Esophagus muscularis mucosa (tissue), 4 donors: ENCODE results near the gene FBXO2. TPM values are rescaled to one million over a fixed set of nuclear protein-coding genes. Genes with fewer than 3 reads are reported as not detected.

Experiments
- DNase-seq: peaks from one replicate; pipeline ENCODE4 v3.0.0-alpha.2; 2017; ENCODE audit errors: extremely low spot score
- H3K27ac ChIP-seq, 4 donors: fragments of 200-600 bp; sonication (generic); replicated peaks in 1 of 4; 1 replicate in 3 of 4; 2 replicates in 1 of 4; pipeline ENCODE4 v1.5.1; 2016 to 2019; ENCODE audit warnings: mild to moderate bottlenecking in 1 of 4
- H3K27me3 ChIP-seq, 4 donors: fragments of 200-600 bp; sonication (generic); one replicate each; pipeline versions ENCODE4 v1.5.1 to v1.6.0; 2016 to 2019
- H3K36me3 ChIP-seq, 4 donors: fragments of 200-600 bp; sonication (generic); one replicate each; pipeline ENCODE4 v1.5.1; 2016 to 2019
- H3K4me1 ChIP-seq, 4 donors: fragments of 200-600 bp; sonication (generic); one replicate each; pipeline ENCODE4 v1.5.1; 2016 to 2019
- H3K4me3 ChIP-seq, 4 donors: fragments of 200-600 bp; sonication (generic); 1 replicate in 2 of 4; 2 replicates in 2 of 4; pipeline ENCODE4 v1.5.1; 2016 to 2019; ENCODE audit warnings: mild to moderate bottlenecking in 4 of 4, moderate library complexity in 1 of 4
- H3K9me3 ChIP-seq, 4 donors: fragments of 200-600 bp; sonication (generic); 1 replicate in 3 of 4; 2 replicates in 1 of 4; pipeline ENCODE4 v1.5.1; 2016 to 2019
- EP300 ChIP-seq: sonication (generic); formaldehyde crosslinking; IDR thresholded peaks from one replicate; pipeline ENCODE4 v1.6.1; 2017; ENCODE audit warnings: antibody characterized with exemption
- POLR2A ChIP-seq: fragments of 450-650 bp; IDR thresholded peaks from one replicate; pipeline ENCODE4 v1.6.1; 2017; ENCODE audit warnings: antibody characterized with exemption, moderate library complexity, mild to moderate bottlenecking, low read depth
- POLR2AphosphoS5 ChIP-seq, 2 donors: sonication (generic); formaldehyde crosslinking; IDR thresholded peaks; one replicate each; pipeline ENCODE4 v1.6.1; 2017; ENCODE audit warnings: antibody characterized with exemption in 2 of 2
- WGBS: methylation state at CpG from one replicate; pipeline ENCODE4 v1.1.5; 2018; 5-methylcytosine and 5-hydroxymethylcytosine counted together
- intact Hi-C: fragments of 100-400 bp; cut with DNase I; formaldehyde crosslinking; loops from one replicate; pipeline ENCODE4 v1.15.1; 2023
- total RNA-seq, 4 donors: library from RNA; depleted of rRNA; stranded (reverse); fragments of >200 nt; gene quantifications; one replicate each; pipeline versions ENCODE4 v1.1.0 to v1.2.1, GENCODE V29; 2016
- TF ChIP-seq, protein P1 (sequence below), 3 experiments: fragments of 200-600 bp in 2 of 3; fragments of 450-650 bp in 1 of 3; sonication (generic) in 2 of 3; IDR thresholded peaks; one replicate each; pipeline ENCODE4 v1.5.1; 2017 to 2019; ENCODE audit warnings: antibody characterized with exemption in 3 of 3, mild to moderate bottlenecking in 2 of 3, moderate library complexity in 1 of 3

The FBXO2 gene
- total RNA-seq, 4 donors from 2014 or later, result 3.1 to 12.0 (median 8.3) TPM

GRCh38 chr1:11617314-11617713 lies 36.9 kb downstream of the FBXO2 start:
- Histone ChIP-seq H3K36me3 (no peaks in the 10 kb centered on the region), H3K4me3 (no peak overlapping the region), H3K4me1 (no peaks in the 10 kb centered on the region), H3K27me3 (peaks cover 0 to 70% (median 0%) of the 10 kb centered on the region in 4 donors), H3K27ac (no peak overlapping the region), H3K9me3 (no peaks in the 10 kb centered on the region)
- DNase-seq, result no peak
- TF ChIP-seq POLR2AphosphoS5 (IDR thresholded peaks at IDR 0.05) (no peak), EP300 (no peak), POLR2A (no peak)
- TF ChIP-seq, protein P1, sequence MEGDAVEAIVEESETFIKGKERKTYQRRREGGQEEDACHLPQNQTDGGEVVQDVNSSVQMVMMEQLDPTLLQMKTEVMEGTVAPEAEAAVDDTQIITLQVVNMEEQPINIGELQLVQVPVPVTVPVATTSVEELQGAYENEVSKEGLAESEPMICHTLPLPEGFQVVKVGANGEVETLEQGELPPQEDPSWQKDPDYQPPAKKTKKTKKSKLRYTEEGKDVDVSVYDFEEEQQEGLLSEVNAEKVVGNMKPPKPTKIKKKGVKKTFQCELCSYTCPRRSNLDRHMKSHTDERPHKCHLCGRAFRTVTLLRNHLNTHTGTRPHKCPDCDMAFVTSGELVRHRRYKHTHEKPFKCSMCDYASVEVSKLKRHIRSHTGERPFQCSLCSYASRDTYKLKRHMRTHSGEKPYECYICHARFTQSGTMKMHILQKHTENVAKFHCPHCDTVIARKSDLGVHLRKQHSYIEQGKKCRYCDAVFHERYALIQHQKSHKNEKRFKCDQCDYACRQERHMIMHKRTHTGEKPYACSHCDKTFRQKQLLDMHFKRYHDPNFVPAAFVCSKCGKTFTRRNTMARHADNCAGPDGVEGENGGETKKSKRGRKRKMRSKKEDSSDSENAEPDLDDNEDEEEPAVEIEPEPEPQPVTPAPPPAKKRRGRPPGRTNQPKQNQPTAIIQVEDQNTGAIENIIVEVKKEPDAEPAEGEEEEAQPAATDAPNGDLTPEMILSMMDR (IDR thresholded peaks at IDR 0.05), result no peak
- intact Hi-C loops, result no loop called here
- 65% methylated on average over 6 of the region's 7 CpGs for WGBS

- intact Hi-C loops, result no loop called here
- Histone ChIP-seq H3K36me3 (no peaks in the 10 kb centered on the region), H3K27me3 (peaks cover 0 to 70% (median 0%) of the 10 kb centered on the region in 4 donors), H3K4me1 (no peaks in the 10 kb centered on the region), H3K9me3 (no peaks in the 10 kb centered on the region), H3K4me3 (no peak overlapping the region), H3K27ac (no peak overlapping the region)
- TF ChIP-seq, protein P1 (IDR thresholded peaks at IDR 0.05), result no peak
- TF ChIP-seq EP300 (no peak), POLR2AphosphoS5 (IDR thresholded peaks at IDR 0.05) (no peak), POLR2A (no peak)
- WGBS, result 46% methylated on average over 6 of the region's 7 CpGs
- no peak for DNase-seq
Observed at GRCh38 chr1:11616766-11617165, 37.5 kb downstream of the FBXO2 start.

DNA sequence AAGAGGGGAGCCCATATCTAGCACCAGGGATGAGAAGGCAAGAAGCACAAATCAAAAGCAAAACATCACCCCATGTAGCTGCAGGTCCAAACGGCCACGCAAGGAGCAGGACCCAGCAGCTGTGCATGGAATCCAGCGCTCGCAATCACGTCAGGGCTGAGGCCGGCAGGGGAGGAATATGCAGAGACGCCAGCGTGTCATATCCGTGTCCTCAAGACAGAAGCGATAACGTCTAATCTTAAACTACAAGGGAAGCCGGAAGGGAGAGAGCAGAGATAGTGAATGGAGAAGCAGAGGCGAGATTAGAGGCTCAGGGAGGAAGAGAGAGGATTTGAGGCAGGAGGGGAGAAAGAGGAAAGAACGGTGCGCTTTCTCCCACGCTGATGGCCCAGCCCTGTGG lies 39.1 kb downstream of the FBXO2 start:
- H3K4me3 ChIP-seq, result no peak overlapping the region
- no peaks in the 10 kb centered on the region for H3K9me3 ChIP-seq
- intact Hi-C loops, result no loop called here
- WGBS, result 61% methylated on average over 16 of the region's 16 CpGs
- H3K36me3 ChIP-seq, result no peaks in the 10 kb centered on the region
- DNase-seq, result no peak
- no peak for TF ChIP-seq POLR2AphosphoS5 (IDR thresholded peaks at IDR 0.05)
- TF ChIP-seq, protein P1 (IDR thresholded peaks at IDR 0.05), result no peak
- no peaks in the 10 kb centered on the region for H3K4me1 ChIP-seq
- no peak overlapping the region for H3K27ac ChIP-seq
- peaks cover 0 to 63% (median 0%) of the 10 kb centered on the region in 4 donors for H3K27me3 ChIP-seq

GRCh38 chr1:11613347-11613746 lies 40.9 kb downstream of the FBXO2 start:
- intact Hi-C loops, result no loop called here
- H3K9me3 ChIP-seq, result no peaks in the 10 kb centered on the region
- no peaks in the 10 kb centered on the region for H3K36me3 ChIP-seq
- H3K27ac ChIP-seq, result no peak overlapping the region
- 87% methylated on average over 5 of the region's 5 CpGs for WGBS
- H3K4me3 ChIP-seq, result no peak overlapping the region
- no peaks in the 10 kb centered on the region for H3K4me1 ChIP-seq
- peaks cover 0 to 46% (median 0%) of the 10 kb centered on the region in 4 donors for H3K27me3 ChIP-seq
- no peak for TF ChIP-seq POLR2AphosphoS5 (IDR thresholded peaks at IDR 0.05)
- no peak for DNase-seq

DNA sequence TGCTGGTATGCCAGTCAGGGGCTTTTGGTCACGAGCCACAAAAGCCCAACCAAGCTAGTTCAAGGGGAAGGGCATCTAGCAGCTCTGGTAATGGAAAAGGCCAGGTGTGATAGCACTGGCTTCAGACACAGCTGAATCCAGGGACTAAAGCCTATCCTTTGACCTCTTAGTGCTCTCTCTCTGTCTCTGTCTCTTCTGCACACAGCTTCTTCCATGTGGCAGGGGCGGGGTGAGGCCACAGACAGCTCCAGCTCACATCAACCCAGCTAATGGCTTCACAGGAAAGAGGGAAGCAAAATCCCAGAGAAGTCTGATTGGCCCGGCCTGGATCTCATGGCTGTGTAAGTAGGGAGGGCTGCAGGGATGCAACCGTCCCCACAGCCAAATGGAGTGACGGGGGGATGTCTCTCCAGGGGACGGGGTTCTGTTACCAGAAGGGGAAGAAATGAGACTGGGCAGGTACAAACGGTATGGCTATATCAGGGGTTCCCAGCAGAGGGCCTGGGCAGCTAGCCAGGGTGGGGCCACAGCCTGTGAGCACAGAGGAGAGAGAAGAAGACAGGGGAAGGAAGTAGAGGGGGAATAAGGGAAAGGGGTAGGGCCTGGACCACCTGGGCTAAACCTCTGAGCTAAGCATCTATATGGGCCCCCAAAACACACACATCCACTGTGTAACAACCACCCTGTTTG lies 42.4 kb downstream of the FBXO2 start:
- TF ChIP-seq, protein P1 (IDR thresholded peaks at IDR 0.05), result no peak
- TF ChIP-seq EP300 (no peak), POLR2AphosphoS5 (IDR thresholded peaks at IDR 0.05) (no peak), POLR2A (no peak)
- H3K4me3 ChIP-seq, result no peak overlapping the region
- H3K27me3 ChIP-seq, result peaks cover 0 to 31% (median 0%) of the 10 kb centered on the region in 4 donors
- no peaks in the 10 kb centered on the region for H3K36me3 ChIP-seq
- H3K4me1 ChIP-seq, result no peaks in the 10 kb centered on the region
- no peak for DNase-seq
- H3K27ac ChIP-seq, result no peak overlapping the region
- WGBS, result 20% methylated on average over 7 of the region's 7 CpGs
- peaks cover 0 to 4% (median 3%) of the 10 kb centered on the region in 4 donors for H3K9me3 ChIP-seq
- intact Hi-C loops, result no loop called here
